HG02981 (cell line): ENCODE data around the gene ZNF3.
"Not testable (repeated sequence)": the region's sequence is repeated elsewhere in the genome, so short reads cannot be mapped to it uniquely, and the experiment has no call there.

ENCODE experiments used
- ATAC-seq: cut with Tn5 transposase; IDR thresholded peaks from one replicate; pipeline ENCODE4 v1.9.1; 2021; ENCODE audit warnings: mild to moderate bottlenecking, moderate library complexity; ENCODE audit not compliant: unreplicated experiment

The ZNF3 gene

DNA sequence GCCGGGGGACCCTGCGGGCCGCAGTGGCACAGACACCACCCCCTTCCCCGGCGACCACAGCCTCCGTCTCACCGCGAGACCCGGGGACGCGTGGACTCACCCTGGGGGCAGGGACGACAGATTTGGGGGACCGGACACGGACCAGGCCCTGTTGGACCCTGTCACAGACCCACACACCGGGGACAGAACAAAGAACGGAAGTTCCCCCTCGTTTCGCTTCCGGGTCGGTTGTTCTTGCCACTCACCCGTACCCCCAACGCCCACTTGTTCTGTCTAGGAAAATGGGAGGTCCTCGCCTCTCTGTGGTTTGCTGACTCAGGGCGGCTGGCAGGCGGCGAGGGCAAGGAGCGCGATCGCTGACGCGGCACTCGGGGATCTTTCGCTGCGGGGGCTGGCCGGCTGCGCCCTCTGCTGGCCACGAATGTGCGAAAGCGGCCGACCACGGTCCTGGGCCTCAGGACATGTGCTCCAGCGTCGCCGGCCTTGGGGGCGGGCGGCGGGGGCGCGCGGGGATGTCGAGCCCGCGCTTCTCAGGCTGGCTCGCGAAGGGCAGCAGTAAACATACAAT, at the start of gene ZNF3:
ZNF3 (minus strand) TSS at position 189 of the 568 bp plus-strand sequence. CDS start 4,366 bp downstream, outside the sequence.
- ATAC-seq: peak; percentile 82

DNA sequence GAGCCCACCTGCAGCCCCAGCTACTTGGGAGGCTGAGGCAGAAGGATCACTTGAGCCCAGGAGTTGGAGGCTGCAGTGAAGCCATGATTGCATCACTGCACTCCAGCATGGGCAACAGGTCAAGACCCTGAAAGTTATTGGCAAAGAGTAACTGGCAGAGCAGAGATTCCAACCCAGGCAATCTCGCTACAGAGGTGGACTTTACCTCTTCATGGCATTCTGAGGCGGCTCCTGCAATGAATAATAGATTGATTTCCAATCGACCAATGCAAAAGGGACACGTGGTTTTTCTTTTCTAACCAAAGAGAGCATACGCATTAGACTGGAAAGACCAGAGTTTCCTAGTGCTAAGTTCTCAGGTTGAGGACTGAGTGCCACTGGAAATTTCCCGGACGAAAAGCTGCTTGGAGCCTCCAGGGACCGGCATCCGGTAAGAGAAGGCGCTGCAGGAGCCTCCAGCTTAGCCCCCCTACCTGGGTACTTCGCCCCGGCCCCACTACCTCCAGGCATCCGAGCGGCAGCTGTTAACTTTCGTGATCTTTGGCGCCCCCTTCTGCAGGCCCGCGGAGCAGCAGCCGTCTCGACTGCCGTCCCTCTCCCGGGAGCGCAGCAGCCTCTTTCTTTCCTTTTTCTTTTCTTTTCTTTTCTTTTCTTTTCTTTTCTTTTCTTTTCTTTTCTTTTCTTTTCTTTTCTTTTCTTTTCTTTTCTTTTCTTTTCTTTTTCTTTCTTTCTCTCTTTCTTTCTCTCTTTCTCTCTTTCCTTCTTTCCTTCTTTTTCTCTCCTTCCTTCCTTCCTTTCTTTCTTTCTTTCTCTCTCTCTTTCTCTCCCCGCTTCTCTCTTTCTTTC, 49.3 kb upstream of the ZNF3 start:
- ATAC-seq: no peak

DNA sequence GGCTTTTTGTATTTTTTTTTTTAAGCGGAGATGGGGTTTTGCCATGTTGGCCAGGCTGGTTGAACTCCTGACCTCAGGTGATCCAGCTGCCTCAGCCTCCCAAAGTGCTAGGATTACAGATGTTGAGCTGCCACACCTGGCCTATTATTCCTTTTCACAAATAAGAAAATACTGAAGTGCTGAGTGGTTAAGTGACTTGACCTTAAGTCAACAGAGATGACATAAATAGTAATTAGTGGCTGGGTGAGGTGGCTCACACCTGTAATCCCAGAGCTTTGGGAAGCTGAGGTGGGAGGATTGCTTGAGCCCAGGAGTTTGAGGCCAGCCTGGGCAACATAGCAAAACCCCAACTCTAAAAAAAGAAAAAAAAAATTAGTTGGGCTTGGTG, 48.7 kb upstream of the ZNF3 start:
- ATAC-seq: not testable (repeated sequence)

DNA sequence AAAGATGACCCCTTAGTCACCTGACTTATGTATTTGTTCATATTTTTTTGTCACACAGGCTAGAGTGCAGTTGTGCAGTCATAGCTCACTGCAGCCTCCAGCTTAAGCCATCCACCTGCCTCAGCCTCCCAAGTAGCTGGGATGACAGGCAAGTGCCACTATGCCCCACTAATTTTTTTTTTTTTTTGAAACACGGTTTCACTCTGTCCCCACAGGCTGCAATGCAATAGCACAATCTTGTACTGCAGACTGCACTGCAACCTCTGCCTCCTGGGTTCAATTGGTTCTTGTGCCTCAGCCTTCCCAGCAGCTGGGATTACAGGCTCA, 47.1 kb upstream of the ZNF3 start:
- ATAC-seq: no peak

DNA sequence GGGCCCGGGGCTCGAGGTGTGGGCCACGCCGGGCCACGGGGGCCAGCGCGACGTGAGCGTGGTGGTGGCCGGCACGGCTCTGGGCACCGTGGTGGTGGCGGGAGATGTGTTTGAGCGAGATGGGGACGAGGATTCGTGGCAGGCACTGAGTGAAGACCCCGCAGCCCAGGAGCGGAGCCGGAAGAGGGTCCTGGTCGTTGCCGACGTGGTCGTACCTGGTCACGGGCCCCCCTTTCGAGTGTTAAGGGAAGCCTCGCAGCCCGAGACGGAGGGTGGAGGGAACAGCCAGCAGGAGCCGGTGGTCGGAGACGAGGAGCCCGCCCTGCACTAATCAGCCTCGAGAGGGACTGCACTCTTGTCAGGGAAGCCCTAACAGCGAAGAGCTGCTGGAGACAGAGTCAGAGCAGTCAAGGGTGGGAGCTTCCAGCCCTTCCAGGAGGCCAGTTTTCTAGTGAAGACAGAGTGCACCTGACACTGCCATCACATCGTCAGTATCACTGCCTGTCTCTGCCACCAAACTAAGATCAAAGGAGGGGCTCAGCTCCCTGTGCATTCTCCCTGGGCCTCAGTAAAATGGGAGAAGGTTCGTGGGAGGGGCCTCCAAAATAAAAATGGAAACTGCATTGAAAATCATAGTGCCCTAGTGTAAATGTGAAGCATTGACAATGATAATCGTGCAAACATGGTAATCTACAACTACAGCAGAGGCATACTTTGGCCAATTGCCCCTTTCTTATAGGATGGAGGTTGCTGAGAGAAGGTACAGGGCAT, 46.5 kb upstream of the ZNF3 start:
- no peak for ATAC-seq

DNA sequence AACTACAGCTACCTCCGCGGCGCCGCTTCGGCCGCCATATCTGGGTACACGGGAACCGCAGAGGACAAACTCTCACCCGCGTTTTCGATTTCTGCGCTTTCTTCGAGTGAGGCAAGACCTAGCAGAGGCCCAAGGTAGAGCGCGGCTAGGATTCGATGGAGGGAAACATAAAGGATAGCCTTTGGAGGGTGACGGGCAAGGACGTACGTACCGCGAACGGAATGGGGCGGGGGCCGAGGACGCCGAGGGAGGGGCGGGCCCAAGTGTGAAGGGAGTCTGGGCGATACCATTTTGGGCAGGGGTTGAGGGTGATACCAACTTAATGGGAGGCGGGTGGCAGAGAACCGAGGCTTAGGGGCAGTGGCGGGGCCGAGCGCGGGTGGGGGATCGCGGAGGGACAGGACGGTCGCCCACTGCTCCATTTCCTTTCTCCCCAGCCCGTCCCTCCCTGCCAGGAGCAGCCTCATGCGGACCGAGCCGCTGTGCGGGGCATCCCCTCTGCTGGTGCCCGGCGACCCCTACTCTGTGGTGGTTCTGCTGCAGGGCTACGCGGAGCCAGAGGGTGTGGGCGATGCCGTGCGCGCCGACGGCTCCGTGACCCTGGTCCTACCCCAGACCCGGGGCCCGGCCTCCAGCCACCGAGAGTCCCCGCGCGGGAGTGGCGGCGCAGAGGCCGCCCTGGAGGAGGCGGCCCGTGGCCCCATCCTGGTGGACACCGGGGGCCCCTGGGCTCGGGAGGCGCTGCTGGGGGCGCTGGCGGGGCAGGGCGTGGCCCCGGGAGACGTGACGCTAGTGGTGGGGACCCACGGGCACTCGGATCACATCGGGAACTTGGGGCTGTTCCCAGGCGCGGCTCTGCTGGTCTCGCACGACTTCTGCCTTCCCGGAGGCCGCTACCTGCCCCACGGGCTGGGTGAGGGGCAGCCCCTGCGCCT, 45.7 kb upstream of the ZNF3 start, which contains the start of gene MBLAC1:
MBLAC1 (plus strand) TSS at position 37 of the 935 bp plus-strand sequence; CDS start at position 466, 429 bp downstream.
- ATAC-seq: peak; percentile 59

DNA sequence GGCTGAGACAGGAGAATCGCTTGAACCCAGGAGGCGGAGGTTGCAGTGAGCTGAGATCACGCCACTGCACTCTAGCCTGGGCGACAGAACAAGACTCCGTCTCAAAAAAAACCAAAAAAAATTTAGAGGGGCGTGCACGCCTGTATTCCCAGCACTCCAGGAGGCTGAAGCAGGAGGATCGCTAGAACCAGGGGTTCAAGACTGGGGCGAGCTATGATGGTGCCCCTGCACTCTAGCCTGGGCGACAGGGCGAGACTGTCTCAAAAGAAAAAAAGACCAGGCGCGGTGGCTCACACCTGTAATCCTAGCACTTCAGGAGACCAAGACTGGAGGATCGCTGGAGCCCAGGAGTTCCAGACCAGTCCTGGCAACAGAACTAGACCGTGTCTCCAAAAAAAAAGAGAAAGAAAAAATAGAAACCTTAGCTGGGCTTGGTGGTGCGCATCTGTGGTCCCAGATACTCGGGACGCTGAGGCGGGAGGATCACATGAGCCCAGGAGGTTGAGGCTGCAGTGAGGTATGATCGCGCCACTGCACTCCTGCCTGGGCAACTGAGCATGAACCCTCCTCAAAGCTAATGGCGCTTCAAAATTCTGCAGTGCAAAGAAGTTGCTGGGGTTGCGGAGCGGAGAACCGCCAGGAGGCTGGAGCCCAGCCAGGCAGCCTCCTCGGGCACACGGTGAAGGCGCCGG, 44.9 kb upstream of the ZNF3 start:
- ATAC-seq: peak; percentile 19

DNA sequence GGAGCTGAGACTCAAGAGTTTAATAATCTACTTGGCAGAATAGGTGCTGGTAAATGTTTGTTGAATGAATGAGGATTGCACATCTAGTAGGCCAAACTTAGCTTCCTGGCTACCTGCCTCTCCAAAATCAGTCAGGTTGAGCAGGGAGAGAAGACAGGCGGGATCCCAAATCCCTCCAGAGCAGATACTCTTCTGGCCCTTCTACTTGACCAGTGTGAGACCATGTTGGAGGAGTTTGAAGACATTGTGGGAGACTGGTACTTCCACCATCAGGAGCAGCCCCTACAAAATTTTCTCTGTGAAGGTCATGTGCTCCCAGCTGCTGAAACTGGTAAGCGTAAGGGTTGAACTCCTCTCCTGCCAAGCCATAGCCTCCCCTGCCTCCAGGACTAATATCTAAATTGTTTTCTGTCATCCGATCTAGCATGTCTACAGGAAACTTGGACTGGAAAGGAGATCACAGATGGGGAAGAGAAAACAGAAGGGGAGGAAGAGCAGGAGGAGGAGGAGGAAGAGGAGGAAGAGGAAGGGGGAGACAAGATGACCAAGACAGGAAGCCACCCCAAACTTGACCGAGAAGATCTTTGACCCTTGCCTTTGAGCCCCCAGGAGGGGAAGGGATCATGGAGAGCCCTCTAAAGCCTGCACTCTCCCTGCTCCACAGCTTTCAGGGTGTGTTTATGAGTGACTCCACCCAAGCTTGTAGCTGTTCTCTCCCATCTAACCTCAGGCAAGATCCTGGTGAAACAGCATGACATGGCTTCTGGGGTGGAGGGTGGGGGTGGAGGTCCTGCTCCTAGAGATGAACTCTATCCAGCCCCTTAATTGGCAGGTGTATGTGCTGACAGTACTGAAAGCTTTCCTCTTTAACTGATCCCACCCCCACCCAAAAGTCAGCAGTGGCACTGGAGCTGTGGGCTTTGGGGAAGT, 43.0 kb upstream of the ZNF3 start:
- ATAC-seq: no peak

DNA sequence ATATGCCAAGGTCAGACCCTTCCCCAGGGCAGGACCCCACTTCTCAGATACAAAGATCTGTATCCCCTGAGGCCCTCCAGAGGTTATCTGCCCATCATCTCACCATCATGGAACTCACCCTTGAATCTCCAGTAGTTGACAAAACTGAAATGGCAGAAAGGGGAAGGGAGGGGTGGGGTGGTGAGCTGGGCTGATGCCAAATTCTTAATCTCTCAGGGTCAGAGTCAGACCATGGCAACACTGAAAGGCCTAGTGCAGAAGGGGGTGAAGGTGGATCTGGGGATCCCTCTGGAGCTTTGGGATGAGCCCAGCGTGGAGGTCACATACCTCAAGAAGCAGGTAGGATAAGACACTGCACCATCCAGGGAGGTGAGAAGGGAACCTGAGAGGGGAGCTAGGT, 41.0 kb upstream of the ZNF3 start:
- no peak for ATAC-seq

DNA sequence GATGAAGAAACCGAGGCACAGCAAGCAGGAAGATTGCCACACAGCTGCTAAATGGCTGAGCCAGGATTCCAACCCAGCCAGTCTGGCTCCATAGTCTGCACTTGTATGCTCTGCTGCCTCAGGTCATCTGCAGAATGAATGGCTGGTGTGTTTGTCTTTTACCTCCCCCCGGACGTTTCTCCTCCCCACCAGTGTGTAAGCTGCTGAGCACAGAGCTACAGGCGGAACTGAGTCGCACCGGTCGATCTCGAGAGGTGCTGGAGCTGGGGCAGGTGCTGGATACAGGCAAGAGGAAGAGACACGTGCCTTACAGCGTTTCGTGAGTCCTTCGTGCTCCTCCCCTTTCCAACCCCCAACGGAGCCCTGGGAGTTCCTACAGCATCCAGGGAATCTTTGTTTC, 40.5 kb upstream of the ZNF3 start:
- no peak for ATAC-seq

DNA sequence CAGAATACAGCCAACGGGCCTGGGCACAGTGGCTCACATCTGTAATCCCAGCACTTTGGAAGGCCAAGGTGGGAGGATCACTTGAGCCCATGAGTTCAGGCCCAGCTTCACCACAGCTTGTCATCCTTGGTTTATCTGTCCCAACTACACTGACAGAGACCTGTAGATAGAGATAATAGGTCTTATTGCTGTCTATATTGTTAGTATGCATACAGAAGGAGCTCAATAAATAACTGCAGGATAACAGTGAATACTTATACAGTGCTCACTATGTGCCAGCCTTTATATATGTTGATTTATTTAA, 39.2 kb upstream of the ZNF3 start:
- no peak for ATAC-seq

DNA sequence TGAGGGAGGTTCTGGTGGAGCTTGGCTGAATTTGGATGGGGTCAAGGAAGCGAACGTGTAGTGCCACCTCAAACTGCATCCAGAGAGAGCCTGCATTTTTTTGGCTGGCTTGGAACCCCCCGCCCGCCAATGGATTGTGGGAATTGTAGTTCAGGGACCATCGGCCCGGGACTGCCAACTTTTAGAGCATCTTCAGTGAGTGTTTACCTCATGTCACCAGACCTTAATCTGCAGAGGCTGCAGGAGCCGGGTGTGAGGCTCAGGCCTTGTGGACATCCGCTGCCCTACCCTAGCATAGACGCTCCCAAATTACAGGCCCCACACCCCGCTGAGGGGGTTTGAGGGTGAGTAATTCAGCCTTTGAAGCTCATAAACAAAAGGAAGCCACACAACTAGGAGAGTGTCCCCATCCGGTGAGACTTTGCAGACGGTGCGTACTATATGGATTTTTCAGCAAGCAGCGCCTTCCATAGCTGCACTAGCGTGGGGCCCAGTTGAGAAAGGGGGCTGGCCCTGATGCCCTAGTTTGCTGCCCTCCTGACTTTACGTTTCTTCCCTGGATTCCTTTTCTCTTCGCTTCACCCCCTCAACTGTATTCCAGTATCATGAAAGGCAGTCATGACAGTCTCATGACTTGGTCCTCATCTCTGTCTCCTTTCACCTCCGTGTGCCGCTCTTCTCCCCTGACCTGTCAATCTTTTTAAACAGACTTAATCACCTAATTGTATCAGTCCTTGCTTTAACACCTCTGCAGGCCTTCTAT, 38.6 kb upstream of the ZNF3 start:
- ATAC-seq: peak; percentile 36

DNA sequence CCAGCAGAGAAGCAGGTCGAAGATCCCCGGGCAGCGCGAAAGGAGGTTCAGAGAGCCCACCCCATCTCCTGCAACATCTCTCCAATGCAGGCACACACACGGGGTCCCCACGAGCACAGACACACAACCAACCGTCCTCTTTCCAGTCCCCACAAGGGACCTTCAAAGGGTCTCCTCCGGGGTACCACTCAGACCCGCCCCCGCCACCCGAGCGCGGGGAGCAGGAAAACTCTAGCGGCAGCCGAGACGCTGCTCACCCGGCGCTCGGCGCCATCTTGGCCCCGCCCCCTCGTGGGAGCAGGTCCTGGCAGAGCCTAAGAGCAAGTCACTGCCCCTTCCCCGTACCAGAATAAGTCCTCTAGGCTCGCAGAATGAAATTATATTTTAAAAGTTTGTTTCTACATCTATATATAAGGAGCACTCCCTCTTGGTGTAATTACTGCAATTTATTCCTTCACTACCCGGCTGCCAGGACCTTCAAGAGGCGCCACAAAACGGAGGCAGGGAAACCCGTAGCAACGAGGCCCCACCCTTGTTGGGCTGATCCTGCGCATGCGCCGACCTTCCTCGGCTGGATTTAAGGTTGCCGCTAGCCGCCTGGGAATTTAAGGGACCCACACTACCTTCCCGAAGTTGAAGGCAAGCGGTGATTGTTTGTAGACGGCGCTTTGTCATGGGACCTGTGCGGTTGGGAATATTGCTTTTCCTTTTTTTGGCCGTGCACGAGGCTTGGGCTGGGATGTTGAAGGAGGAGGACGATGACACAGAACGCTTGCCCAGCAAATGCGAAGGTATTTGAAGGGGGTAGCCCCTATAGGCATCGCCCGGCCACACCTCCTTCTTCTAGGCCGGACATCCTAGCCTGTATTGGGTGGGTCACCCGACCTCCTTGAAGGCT, 37.8 kb upstream of the ZNF3 start, which contains the start of the genes CNPY4 and TAF6:
CNPY4 (plus strand) TSS at position 563 of the 898 bp plus-strand sequence; CDS start at position 674, 111 bp downstream.
TAF6 (minus strand) TSS at position 287 of the 898 bp plus-strand sequence. CDS start 5,149 bp downstream, outside the sequence.
- peak; percentile 68 for ATAC-seq

DNA sequence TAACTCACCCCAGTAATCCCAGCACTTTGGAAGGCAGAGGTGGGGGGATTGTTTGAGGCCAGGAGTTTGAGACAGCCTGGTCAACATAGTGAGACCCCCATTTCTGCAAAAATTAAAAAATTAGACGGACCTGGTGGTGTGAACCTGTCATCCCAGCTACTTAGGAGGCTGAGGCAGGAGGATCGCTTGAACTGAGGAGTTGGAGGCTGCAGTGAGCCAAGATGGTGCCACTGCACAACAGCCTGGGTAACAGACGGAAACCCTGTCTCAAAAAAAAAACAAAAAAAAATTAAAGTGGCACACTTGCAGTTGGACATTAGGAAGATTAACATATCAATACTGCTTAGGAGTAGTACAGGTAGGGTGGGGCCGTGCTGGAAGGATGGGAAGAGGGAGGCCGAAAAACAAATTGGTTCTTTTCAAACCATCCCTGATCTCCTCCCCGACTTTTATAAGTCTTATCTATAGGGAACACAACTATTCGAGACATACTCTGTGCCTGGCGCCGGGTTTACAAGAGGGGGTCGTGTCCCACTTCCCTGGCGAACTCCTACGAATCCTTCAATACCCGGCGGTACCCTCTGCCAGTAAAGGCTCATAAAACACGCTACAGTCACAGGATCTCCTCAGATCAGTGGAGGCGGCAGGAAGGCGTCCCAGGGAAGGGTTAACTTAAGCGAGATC, 37.0 kb upstream of the ZNF3 start:
- ATAC-seq: no peak

DNA sequence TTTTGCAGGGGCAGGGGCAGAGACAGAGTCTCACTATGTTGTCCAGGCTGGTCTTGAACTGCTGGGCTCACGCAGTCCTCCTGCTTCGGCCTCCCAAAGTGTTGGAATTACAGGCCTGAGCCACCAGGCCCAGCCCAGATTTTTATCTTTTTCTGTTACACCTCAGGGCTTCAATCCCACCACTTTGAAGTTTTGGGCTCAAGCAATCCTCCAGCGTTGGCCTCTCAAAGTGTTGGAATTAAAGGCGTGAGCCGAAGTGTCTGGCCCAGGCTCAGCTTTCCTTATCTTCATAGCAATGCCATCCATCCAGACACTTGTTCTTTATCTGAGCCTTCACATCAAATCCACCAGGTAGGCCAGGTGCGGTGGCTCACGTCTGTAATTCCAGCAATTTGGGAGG, 33.5 kb upstream of the ZNF3 start:
- no peak for ATAC-seq

DNA sequence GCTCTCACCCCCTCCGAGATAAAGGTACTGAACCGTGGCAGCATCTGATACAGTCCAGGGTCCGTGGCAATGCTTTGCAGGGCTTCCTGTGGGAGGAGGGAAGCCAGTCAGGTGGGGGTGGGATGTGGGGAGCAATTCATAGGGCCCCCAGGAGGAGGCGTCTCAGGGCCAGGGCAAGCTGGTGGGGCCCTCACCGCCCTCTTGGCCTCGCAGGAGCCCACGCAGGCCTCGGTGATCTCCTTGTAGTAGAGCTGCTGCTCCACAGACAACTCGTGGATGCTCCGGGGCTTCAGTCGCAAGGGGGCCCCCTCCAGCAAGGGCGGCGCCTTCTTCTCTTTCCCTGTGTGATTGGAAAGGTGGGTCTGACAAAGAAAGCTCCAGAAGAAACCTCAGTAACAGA, 30.4 kb upstream of the ZNF3 start:
- ATAC-seq: no peak

DNA sequence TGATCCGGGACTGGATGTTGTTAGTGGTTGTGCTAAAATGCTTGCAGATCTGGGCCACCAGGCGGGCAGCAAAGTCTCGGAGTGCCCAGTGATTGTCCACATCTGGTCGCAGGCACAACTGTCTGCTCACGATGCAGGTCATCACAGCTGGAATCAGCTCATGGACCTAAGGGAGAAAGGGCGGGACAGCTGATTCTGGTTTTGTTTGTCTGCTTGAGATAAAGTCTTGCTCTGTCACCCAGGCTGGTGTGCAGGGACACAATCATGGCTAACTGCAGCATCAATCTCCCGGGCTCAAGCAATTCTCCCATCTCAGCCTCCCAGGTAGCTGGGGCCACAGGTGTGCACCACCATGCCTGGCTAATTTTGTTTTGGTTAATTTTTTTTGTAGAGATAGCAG, 29.6 kb upstream of the ZNF3 start:
- no peak for ATAC-seq
